NB4 (cell line): ENCODE data around the gene NT5DC4.

Experiments used
- CTCF ChIP-seq: IDR thresholded peaks from one replicate; pipeline ENCODE4 v1.5.1; 2012; ENCODE audit warnings: low read depth, low read length
- MYC ChIP-seq: IDR thresholded peaks from 2 replicates; pipeline ENCODE4 v1.6.1; 2011; ENCODE audit warnings: low read depth, low read length
- POLR2A ChIP-seq: IDR thresholded peaks from 2 replicates; pipeline ENCODE4 v1.6.1; 2011; ENCODE audit warnings: mild to moderate bottlenecking; ENCODE audit not compliant: insufficient read length; ENCODE audit errors: extremely low read depth
- TF ChIP-seq, protein P1 (sequence below): IDR thresholded peaks from 2 replicates; pipeline ENCODE4 v1.6.1; 2011; ENCODE audit warnings: low read depth, low read length

- TF ChIP-seq CTCF (no peak), POLR2A (no peak), MYC (no peak)
- TF ChIP-seq, protein P1, sequence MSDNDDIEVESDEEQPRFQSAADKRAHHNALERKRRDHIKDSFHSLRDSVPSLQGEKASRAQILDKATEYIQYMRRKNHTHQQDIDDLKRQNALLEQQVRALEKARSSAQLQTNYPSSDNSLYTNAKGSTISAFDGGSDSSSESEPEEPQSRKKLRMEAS, result no peak
Measured at GRCh38 chr2:112751451-112752197, 30.8 kb downstream of the NT5DC4 start.
